IMR-90 (cell line): Measurements from ENCODE around the gene STAG1. TPM values are rescaled to one million over a fixed set of nuclear protein-coding genes. Genes with fewer than 3 reads are reported as not detected.
A peak's percentile ranks its signal among the peaks of the same experiment; 100 is the strongest.

Experiments used
- ATAC-seq: fragments of 200-7000 bp; cut with Tn5 transposase; 2 replicates; pipeline ENCODE4 v1.9.1; 2020; ENCODE audit warnings: low read depth, mild to moderate bottlenecking, moderate library complexity
- BruUV-seq: library from RNA; stranded (reverse); fragments of 400-500 nt; replicated peaks from 2 replicates; lab custom pipeline; 2021; lab: Mats Ljungman, UMichigan
- CTCF ChIA-PET: fragments of 300-600 bp; formaldehyde crosslinking; extraction: SDS; loops from one replicate; lab custom pipeline; 2021; ENCODE audit warnings: antibody characterized with exemption; lab: Yijun Ruan, JAX
- POLR2A ChIA-PET: fragments of 300-600 bp; sonication (Branson Sonifier 250); formaldehyde crosslinking; loops from one replicate; lab custom pipeline; 2022; ENCODE audit warnings: antibody characterized with exemption; ENCODE audit not compliant: unreplicated experiment; lab: Charles Lee
- DNase-seq: peaks from one replicate; pipeline ENCODE4 v3.0.0; 2013
- H2AFZ ChIP-seq: replicated peaks from 2 replicates; pipeline ENCODE3; 2013; ENCODE audit warnings: low read length, mild to moderate bottlenecking; ENCODE audit not compliant: poor library complexity
- H2AK5ac ChIP-seq: 2 replicates; pipeline ENCODE4 v1.6.1; 2013; ENCODE audit warnings: low read depth, low read length, inconsistent platforms
- H2AK9ac ChIP-seq: replicated peaks from 2 replicates; pipeline ENCODE3; 2013; ENCODE audit warnings: mild to moderate bottlenecking, low read depth, low read length, moderate library complexity; ENCODE audit not compliant: poor library complexity
- H2BK120ac ChIP-seq: 2 replicates; pipeline ENCODE4 v1.6.1; 2013; ENCODE audit warnings: low read depth, low read length, inconsistent platforms
- H2BK15ac ChIP-seq: 3 replicates; pipeline ENCODE4 v1.6.1; 2013; ENCODE audit warnings: low read depth, low read length, inconsistent platforms
- H2BK20ac ChIP-seq: 2 replicates; pipeline ENCODE4 v1.6.1; 2013; ENCODE audit warnings: low read depth, mild to moderate bottlenecking, inconsistent platforms, low read length, moderate library complexity
- H2BK5ac ChIP-seq: 2 replicates; pipeline ENCODE4 v1.6.1; 2013; ENCODE audit warnings: mild to moderate bottlenecking, low read depth, low read length, inconsistent platforms; ENCODE audit not compliant: poor library complexity, severe bottlenecking
- H3K14ac ChIP-seq: replicated peaks from 2 replicates; pipeline ENCODE4 v1.6.1; 2013; ENCODE audit warnings: low read depth, low read length, inconsistent platforms
- H3K18ac ChIP-seq: 2 replicates; pipeline ENCODE4 v1.6.1; 2013; ENCODE audit warnings: low read depth, low read length, control low read depth
- H3K23ac ChIP-seq: 2 replicates; pipeline ENCODE4 v1.6.1; 2013; ENCODE audit warnings: low read depth, low read length, inconsistent platforms
- H3K27ac ChIP-seq: 2 replicates; pipeline ENCODE4 v1.5.1; 2013; ENCODE audit warnings: mild to moderate bottlenecking, control low read depth, low read length; ENCODE audit not compliant: insufficient read depth
- H3K27me3 ChIP-seq: 2 replicates; pipeline ENCODE4 v1.6.1; 2013; ENCODE audit warnings: low read length; ENCODE audit not compliant: control insufficient read depth, insufficient read depth
- H3K36me3 ChIP-seq: 2 replicates; pipeline ENCODE4 v1.6.1; 2013; ENCODE audit warnings: low read length, mixed read lengths; ENCODE audit not compliant: control insufficient read depth, insufficient read depth
- H3K4ac ChIP-seq: 2 replicates; pipeline ENCODE4 v1.6.1; 2013; ENCODE audit warnings: low read depth, low read length, inconsistent platforms
- H3K4me1 ChIP-seq: 2 replicates; pipeline ENCODE4 v1.6.1; 2013; ENCODE audit warnings: low read length, mixed read lengths; ENCODE audit not compliant: control insufficient read depth, insufficient read depth
- H3K4me2 ChIP-seq: 2 replicates; pipeline ENCODE4 v1.6.1; 2013; ENCODE audit warnings: low read depth, mild to moderate bottlenecking, control low read depth, low read length, moderate library complexity
- H3K4me3 ChIP-seq: 2 replicates; pipeline ENCODE4 v1.5.1; 2013; ENCODE audit warnings: low read depth, mild to moderate bottlenecking, control low read depth, low read length, moderate library complexity; ENCODE audit not compliant: insufficient read depth
- H3K56ac ChIP-seq: 2 replicates; pipeline ENCODE4 v1.6.1; 2013; ENCODE audit warnings: low read length, inconsistent platforms; ENCODE audit not compliant: insufficient read depth; ENCODE audit errors: extremely low read depth
- H3K79me1 ChIP-seq, 2 experiments: 2 replicates each; pipeline ENCODE4 v1.6.1; 2013; ENCODE audit warnings: low read length in 2 of 2, inconsistent platforms in 1 of 2, low read depth in 1 of 2
- H3K9ac ChIP-seq: 2 replicates; pipeline ENCODE4 v1.6.1; 2013; ENCODE audit warnings: low read depth, low read length, control low read depth
- H3K9me1 ChIP-seq: 2 replicates; pipeline ENCODE4 v1.6.1; 2013; ENCODE audit warnings: low read length, inconsistent platforms; ENCODE audit not compliant: insufficient read depth
- H3K9me3 ChIP-seq: 2 replicates; pipeline ENCODE4 v1.6.1; 2013; ENCODE audit warnings: low read length; ENCODE audit not compliant: control insufficient read depth, insufficient read depth
- H4K20me1 ChIP-seq: 2 replicates; pipeline ENCODE4 v1.6.1; 2013; ENCODE audit warnings: low read length, inconsistent platforms; ENCODE audit not compliant: insufficient read depth
- H4K5ac ChIP-seq: 2 replicates; pipeline ENCODE4 v1.6.1; 2013; ENCODE audit warnings: mild to moderate bottlenecking, low read depth, low read length, control low read depth
- H4K8ac ChIP-seq, 2 experiments: 2 replicates each; pipeline ENCODE4 v1.6.1; 2013; ENCODE audit warnings: low read depth in 2 of 2, low read length in 2 of 2, control low read depth in 1 of 2, inconsistent platforms in 1 of 2
- H4K91ac ChIP-seq: 2 replicates; pipeline ENCODE4 v1.6.1; 2013; ENCODE audit warnings: low read depth, low read length, inconsistent platforms; ENCODE audit not compliant: insufficient read depth
- FOS ChIP-seq: fragments of 150-350 bp; IDR thresholded peaks from 2 replicates; pipeline ENCODE4 v1.6.1; 2016; ENCODE audit warnings: low read depth, low read length
- MAZ ChIP-seq: IDR thresholded peaks from 2 replicates; pipeline ENCODE4 v1.6.1; 2012; ENCODE audit warnings: low read depth, mild to moderate bottlenecking, low read length, improper control_type of control experiment, moderate library complexity, borderline replicate concordance
- RAD21 ChIP-seq: IDR thresholded peaks from 2 replicates; pipeline ENCODE4 v1.6.1; 2012; ENCODE audit warnings: low read length, improper control_type of control experiment
- USF2 ChIP-seq: fragments of 150-350 bp; IDR thresholded peaks from 2 replicates; pipeline ENCODE4 v1.6.1; 2017; ENCODE audit warnings: mild to moderate bottlenecking, antibody characterized with exemption, low read length, low read depth
- dilution Hi-C: fragments of 300-500 bp; cut with HindIII; formaldehyde crosslinking; loops from one replicate; pipeline ENCODE4 v1.14.3; 2018; ENCODE audit warnings: low sequenced_read_pairs; ENCODE audit not compliant: unreplicated experiment
- in situ Hi-C: fragments of 300-500 bp; cut with MboI; formaldehyde crosslinking; loops from 3 replicates; pipeline ENCODE4 v1.14.3; 2019; ENCODE audit warnings: low sequenced_read_pairs, inconsistent platforms, mixed read lengths
- intact Hi-C: fragments of 100-400 bp; cut with micrococcal nuclease; formaldehyde crosslinking; loops from 2 replicates; pipeline ENCODE4 v1.10.0; 2022
- polyA plus RNA-seq, 3 experiments: library from polyadenylated mRNA; depleted of rRNA; stranded (reverse); fragments of >200 nt; gene quantifications; 2 replicates each; pipeline ENCODE4 v1.2.3, GENCODE V29; 2012; ENCODE audit warnings: low replicate concordance in 1 of 3
- total RNA-seq: library from RNA; depleted of rRNA; stranded (reverse); fragments of >200 nt; gene quantifications from 2 replicates; pipeline ENCODE4 v1.2.3, GENCODE V29; 2012

Gene STAG1
- total and polyA plus RNA-seq, 2 of the 4 experiments (the other 2 are of a cell fraction): 9.6 to 32.3 TPM

DNA sequence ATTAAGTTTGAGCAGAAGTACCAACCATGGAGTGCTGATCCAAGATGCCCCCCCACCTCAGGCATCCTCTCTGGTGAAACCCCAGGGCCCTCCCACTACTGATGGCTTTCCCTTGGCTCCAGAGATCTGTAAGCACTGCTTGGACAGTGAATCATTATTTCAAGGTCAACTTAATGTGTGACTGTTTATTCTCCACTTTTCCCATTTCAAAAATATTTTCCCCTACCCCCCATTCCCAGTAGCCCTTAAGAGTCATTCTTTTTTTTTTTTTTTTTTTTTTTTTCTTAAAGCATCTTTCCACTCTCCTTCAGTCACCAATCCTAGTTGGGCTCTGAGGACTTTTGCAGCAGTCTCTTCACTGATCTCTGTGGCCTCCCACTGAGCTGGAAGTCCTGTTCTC lies 419.4 kb downstream of the STAG1 start:
- no peak overlapping the region for H2AK9ac ChIP-seq
- H3K9ac ChIP-seq: no peak overlapping the region
- intact Hi-C loops: no loop called here
- POLR2A ChIA-PET: no interaction called here
- H2BK120ac ChIP-seq: peak overlapping the region; percentile 39
- H3K4me1 ChIP-seq: peaks cover 20% of the 10 kb centered on the region
- peaks cover 0 to 26% of the 10 kb centered on the region in 2 experiments; a peak in 2 of 4 replicates for H3K79me1 ChIP-seq
- H3K4ac ChIP-seq: peak overlapping the region; percentile 64
- H2AFZ ChIP-seq: no peak overlapping the region
- no peaks in the 10 kb centered on the region for H3K27me3 ChIP-seq
- H2BK5ac ChIP-seq: peak overlapping the region; percentile 51
- peak overlapping the region; percentile 86 for H4K91ac ChIP-seq
- peak overlapping the region; percentile 77 to 79; a peak in 3 of 4 replicates for H4K8ac ChIP-seq
- BruUV-seq: no TSS peak
- 0 out of 2 replicates have a peak overlapping the region, but pooled peaks have one; percentile 17 for H3K4me2 ChIP-seq
- peak overlapping the region; percentile 19 for H2BK20ac ChIP-seq
- H4K5ac ChIP-seq: peak overlapping the region; percentile 79
- ATAC-seq: peak; percentile 89
- CTCF ChIA-PET: interaction anchor here (1.7 kb wide), 1 partner anchor 419 kb away, joined by 9 read pairs; the partner anchor contains the start of gene STAG1
- in situ Hi-C loops: no loop called here
- peak; percentile 92 for DNase-seq
- peak overlapping the region; percentile 86 for H3K18ac ChIP-seq
- H3K4me3 ChIP-seq: no peak overlapping the region
- H2BK15ac ChIP-seq: peak overlapping the region; percentile 35; the same call in 1 of the 3 replicates
- peak overlapping the region; percentile 5; the same call in 1 of the 2 replicates for H3K23ac ChIP-seq
- dilution Hi-C loops: no loop called here
- H3K9me1 ChIP-seq: peaks cover 29% of the 10 kb centered on the region
- H2AK5ac ChIP-seq: peak overlapping the region; percentile 71; the same call in 1 of the 2 replicates
- TF ChIP-seq FOS (peak; percentile 35; the same call in 1 of the 2 replicates), RAD21 (peak; percentile 14; the same call in 1 of the 2 replicates), USF2 (no peak), MAZ (peak; percentile 50)
- H3K14ac ChIP-seq: peak overlapping the region; percentile 26
- peaks cover 22% of the 10 kb centered on the region for H3K36me3 ChIP-seq
- 0 out of 2 replicates have a peak overlapping the region, but pooled peaks have one; percentile 12 for H3K56ac ChIP-seq
- H3K9me3 ChIP-seq: no peaks in the 10 kb centered on the region
- H3K27ac ChIP-seq: peak overlapping the region; percentile 88
- H4K20me1 ChIP-seq: no peaks in the 10 kb centered on the region
